NB4 (cell line): ENCODE results near the gene TIAM2.

ENCODE experiments used
- DNase-seq: peaks from one replicate; pipeline ENCODE4 v3.0.0; 2010; ENCODE audit warnings: low read depth
- H3K4me3 ChIP-seq: one replicate; pipeline ENCODE4 v1.5.1; 2011; ENCODE audit warnings: mild to moderate bottlenecking, low read depth, low read length, moderate library complexity
- MYC ChIP-seq: IDR thresholded peaks from 2 replicates; pipeline ENCODE4 v1.6.1; 2011; ENCODE audit warnings: low read depth, low read length
- POLR2A ChIP-seq: IDR thresholded peaks from 2 replicates; pipeline ENCODE4 v1.6.1; 2011; ENCODE audit warnings: mild to moderate bottlenecking; ENCODE audit not compliant: insufficient read length; ENCODE audit errors: extremely low read depth
- TF ChIP-seq, protein P1 (sequence below): IDR thresholded peaks from 2 replicates; pipeline ENCODE4 v1.6.1; 2011; ENCODE audit warnings: low read depth, low read length
- TF ChIP-seq, protein P2 (sequence below): IDR thresholded peaks from one replicate; pipeline ENCODE4 v1.5.1; 2012; ENCODE audit warnings: low read depth, low read length

The TIAM2 gene

DNA sequence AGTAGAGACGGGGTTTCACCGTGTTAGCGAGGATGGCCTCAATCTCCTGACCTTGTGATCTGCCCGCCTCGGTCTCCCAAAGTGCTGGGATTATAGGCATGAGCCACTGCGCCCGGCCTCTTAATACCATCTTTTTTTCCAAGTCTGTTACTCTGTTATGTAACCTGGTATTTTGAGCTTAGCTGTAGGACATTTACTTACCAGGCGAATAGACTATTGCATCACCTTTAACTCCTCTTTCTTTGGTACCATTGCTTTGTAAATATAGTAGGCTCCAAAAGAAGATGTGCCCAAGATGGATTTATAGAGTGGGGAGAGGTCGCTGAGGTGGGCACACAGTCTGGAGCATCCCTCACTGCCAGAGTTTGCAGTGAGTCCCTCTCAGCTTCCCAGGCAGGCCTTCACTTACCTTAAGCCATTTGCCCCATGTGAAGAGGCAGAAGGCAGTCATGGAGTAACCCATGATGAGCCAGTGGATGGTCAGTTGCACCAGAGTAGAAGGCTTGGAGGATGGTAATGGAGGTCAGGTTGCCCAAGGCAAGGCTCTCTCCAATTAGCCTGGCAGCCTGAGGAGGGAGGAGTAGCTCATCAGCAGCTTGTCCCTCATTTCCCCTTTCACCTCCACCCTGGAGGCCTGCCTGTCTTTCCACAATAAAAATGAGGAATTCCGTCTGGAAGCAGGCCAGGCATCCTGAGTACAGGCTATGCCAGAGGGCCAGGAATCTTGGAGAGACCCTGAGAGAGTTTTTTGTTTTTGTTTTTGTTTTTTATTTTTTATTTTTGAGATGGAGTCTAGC is 9.7 kb downstream of the TIAM2 start:
- TF ChIP-seq, protein P1, sequence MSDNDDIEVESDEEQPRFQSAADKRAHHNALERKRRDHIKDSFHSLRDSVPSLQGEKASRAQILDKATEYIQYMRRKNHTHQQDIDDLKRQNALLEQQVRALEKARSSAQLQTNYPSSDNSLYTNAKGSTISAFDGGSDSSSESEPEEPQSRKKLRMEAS = no peak
- TF ChIP-seq POLR2A = no peak
- TF ChIP-seq, protein P2, sequence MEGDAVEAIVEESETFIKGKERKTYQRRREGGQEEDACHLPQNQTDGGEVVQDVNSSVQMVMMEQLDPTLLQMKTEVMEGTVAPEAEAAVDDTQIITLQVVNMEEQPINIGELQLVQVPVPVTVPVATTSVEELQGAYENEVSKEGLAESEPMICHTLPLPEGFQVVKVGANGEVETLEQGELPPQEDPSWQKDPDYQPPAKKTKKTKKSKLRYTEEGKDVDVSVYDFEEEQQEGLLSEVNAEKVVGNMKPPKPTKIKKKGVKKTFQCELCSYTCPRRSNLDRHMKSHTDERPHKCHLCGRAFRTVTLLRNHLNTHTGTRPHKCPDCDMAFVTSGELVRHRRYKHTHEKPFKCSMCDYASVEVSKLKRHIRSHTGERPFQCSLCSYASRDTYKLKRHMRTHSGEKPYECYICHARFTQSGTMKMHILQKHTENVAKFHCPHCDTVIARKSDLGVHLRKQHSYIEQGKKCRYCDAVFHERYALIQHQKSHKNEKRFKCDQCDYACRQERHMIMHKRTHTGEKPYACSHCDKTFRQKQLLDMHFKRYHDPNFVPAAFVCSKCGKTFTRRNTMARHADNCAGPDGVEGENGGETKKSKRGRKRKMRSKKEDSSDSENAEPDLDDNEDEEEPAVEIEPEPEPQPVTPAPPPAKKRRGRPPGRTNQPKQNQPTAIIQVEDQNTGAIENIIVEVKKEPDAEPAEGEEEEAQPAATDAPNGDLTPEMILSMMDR = no peak
- TF ChIP-seq MYC = no peak
- no peak for DNase-seq
- no peak overlapping the region for H3K4me3 ChIP-seq

DNA sequence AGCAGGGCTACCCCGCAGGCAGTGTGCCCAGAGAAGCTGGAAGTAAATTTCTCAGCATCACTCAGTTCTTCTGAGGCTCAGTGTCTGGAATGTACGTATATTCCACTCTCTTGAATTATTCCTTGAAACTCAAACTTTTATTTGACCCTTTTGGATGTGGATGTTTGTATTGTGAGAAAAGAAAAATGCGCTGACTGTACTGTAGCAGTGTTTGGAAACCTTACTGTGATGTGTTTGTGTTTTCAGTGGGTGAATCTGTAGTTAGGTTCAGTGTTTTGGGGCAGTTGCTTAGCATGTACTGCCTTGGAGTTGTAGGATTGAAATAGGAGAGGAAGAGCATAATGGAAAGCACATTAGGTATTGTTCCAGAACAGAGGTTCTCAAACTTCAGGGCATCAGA is 13.5 kb downstream of the TIAM2 start:
- no peak overlapping the region for H3K4me3 ChIP-seq
- no peak for DNase-seq
- no peak for TF ChIP-seq MYC
- TF ChIP-seq, protein P2 = no peak
- TF ChIP-seq POLR2A = no peak
- TF ChIP-seq, protein P1 = no peak

DNA sequence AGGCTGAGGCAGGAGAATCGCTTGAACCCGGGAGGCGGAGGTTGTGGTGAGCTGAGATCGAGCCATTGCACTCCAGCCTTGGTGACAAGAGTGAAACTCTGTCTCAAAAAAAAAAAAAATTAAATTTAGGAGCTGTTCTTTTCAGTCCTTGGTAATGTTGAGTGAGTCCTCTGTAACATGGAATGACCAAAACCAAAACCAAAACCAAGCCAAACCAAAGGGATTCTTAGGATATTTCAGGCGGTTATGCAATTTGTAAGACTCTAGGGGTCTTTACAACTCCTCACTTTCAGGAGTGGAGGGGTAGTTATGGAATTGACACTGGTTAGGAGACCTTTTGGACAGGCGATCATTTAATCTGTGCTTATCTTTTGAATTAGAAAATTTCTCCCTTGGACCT is 15.8 kb downstream of the TIAM2 start:
- DNase-seq = no peak
- H3K4me3 ChIP-seq = no peak overlapping the region
- TF ChIP-seq MYC (no peak), POLR2A (no peak)
- TF ChIP-seq, protein P2 = no peak
- TF ChIP-seq, protein P1 = no peak

DNA sequence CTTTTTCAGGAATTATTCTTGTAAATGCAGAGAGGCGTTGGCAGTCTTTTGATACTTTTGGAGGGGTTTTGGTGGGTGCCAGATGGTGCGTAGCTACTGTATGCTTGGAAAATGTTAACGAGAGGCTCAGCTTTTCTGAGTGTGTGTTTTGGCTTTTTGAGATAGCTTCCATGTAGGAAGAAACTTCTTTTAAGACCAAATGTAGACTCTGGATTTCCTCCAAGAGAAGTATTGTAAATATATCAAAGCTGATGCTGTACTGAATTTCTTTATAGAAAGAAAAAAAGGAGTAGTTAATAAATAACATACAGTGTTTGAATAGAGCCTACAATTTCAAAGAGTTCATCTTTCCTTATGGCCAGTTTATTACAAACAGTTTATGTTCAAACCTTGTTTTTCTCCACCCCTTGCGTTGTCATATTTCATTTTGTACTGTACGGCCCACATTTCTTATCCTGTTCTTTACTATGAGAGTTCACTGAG is 16.7 kb downstream of the TIAM2 start:
- DNase-seq = no peak
- H3K4me3 ChIP-seq = no peak overlapping the region

DNA sequence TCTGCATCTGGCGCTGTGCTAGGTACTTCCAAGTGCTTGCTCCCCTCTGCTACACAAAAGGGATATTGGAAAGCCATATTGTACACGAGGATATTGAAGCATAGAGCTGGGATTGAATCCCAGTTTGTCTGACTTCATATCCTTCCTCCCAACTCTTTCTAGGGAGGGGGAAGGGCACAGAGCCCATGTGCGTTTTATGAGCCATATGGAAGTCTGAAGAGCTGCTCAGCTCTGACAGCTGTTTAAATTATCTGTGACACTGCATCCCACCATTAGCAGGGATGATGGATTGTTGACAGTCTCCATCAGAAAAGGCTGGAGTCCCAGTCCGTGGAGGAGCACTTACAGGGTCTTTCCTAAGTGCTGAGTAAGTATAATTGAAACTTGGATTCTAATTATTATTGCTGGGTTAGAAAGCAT is 18.4 kb downstream of the TIAM2 start:
- DNase-seq = no peak
- H3K4me3 ChIP-seq = no peak overlapping the region
- TF ChIP-seq POLR2A (no peak), MYC (no peak)
- TF ChIP-seq, protein P2 = no peak
- TF ChIP-seq, protein P1 = no peak

More for the DNA sequence above, 16.7 kb downstream of the TIAM2 start:
- no peak for TF ChIP-seq MYC
- TF ChIP-seq, protein P2 = no peak
- TF ChIP-seq, protein P1 = no peak
- TF ChIP-seq POLR2A = no peak
